Activated T-helper 17 cell treated with anti-CD3 and anti-CD28 coated beads, Interleukin-2, amount 50 U/mL, for 72 hours (primary cell): ENCODE results near the gene CAPN12. TPM values are rescaled to one million over a fixed set of nuclear protein-coding genes. Genes with fewer than 3 reads are reported as not detected.

ENCODE experiments used
- ATAC-seq: fragments of 150-1000 bp; cut with Tn5 transposase; replicated peaks from 2 replicates; pipeline ENCODE4 v1.10.0; 2021; ENCODE audit warnings: mild to moderate bottlenecking, moderate library complexity
- H3K27ac Mint-ChIP-seq: one replicate; pipeline ENCODE4 v1.8.0; 2022; ENCODE audit warnings: mixed read lengths
- H3K27me3 Mint-ChIP-seq: one replicate; pipeline ENCODE4 v1.8.0; 2022; ENCODE audit warnings: mixed read lengths
- H3K36me3 Mint-ChIP-seq: one replicate; pipeline ENCODE4 v1.8.0; 2022; ENCODE audit warnings: low read depth, mild to moderate bottlenecking, mixed read lengths
- H3K4me1 Mint-ChIP-seq: one replicate; pipeline ENCODE4 v1.8.0; 2022; ENCODE audit warnings: mixed read lengths
- H3K4me3 Mint-ChIP-seq: one replicate; pipeline ENCODE4 v1.8.0; 2022; ENCODE audit warnings: mild to moderate bottlenecking, mixed read lengths
- H3K9me3 Mint-ChIP-seq: one replicate; pipeline ENCODE4 v1.8.0; 2022; ENCODE audit warnings: mixed read lengths
- total RNA-seq, 2 donors: library from RNA; stranded (reverse); gene quantifications; one replicate each; pipeline ENCODE4 v1.2.3, GENCODE V29; 2022

CAPN12 gene
- total RNA-seq, 2 donors from 2014 or later = 3.8 to 75.3 TPM

- Mint-ChIP-seq H3K27me3 (no peaks in the 10 kb centered on the region), H3K4me3 (peak overlapping the region; percentile 80), H3K36me3 (peaks cover 20% of the 10 kb centered on the region), H3K9me3 (no peaks in the 10 kb centered on the region), H3K27ac (peak overlapping the region; percentile 61), H3K4me1 (peaks cover 25% of the 10 kb centered on the region)
- peak; percentile 37 for ATAC-seq
Measured at GRCh38 chr19:38736413-38737280, 7.6 kb downstream of the CAPN12 start.

GRCh38 chr19:38736036-38736412 is 8.2 kb downstream of the CAPN12 start:
- Mint-ChIP-seq H3K27me3 (no peaks in the 10 kb centered on the region), H3K27ac (no peak overlapping the region), H3K4me1 (peaks cover 25% of the 10 kb centered on the region), H3K4me3 (peak overlapping the region; percentile 80), H3K36me3 (peaks cover 24% of the 10 kb centered on the region), H3K9me3 (no peaks in the 10 kb centered on the region)
- peak; percentile 37 for ATAC-seq

- H3K9me3 Mint-ChIP-seq = no peaks in the 10 kb centered on the region
- no peak for ATAC-seq
- H3K36me3 Mint-ChIP-seq = peaks cover 30% of the 10 kb centered on the region
- H3K27me3 Mint-ChIP-seq = no peaks in the 10 kb centered on the region
- peak overlapping the region; percentile 88 for H3K27ac Mint-ChIP-seq
- peak overlapping the region; percentile 80 for H3K4me3 Mint-ChIP-seq
- H3K4me1 Mint-ChIP-seq = peaks cover 25% of the 10 kb centered on the region
Measured at GRCh38 chr19:38735257-38735686, 9.0 kb downstream of the CAPN12 start.

- no peaks in the 10 kb centered on the region for H3K9me3 Mint-ChIP-seq
- ATAC-seq = peak; percentile 9
- H3K4me3 Mint-ChIP-seq = peak overlapping the region; percentile 80
- no peaks in the 10 kb centered on the region for H3K27me3 Mint-ChIP-seq
- H3K36me3 Mint-ChIP-seq = peaks cover 36% of the 10 kb centered on the region
- peak overlapping the region; percentile 88 for H3K27ac Mint-ChIP-seq
- H3K4me1 Mint-ChIP-seq = peaks cover 27% of the 10 kb centered on the region
Measured at GRCh38 chr19:38734426-38735256, 9.6 kb downstream of the CAPN12 start.

- ATAC-seq = peak; percentile 65
- H3K27me3 Mint-ChIP-seq = no peaks in the 10 kb centered on the region
- peak overlapping the region; percentile 80 for H3K4me3 Mint-ChIP-seq
Measured at GRCh38 chr19:38734176-38734425, 10.2 kb downstream of the CAPN12 start.

GRCh38 chr19:38733493-38734175 is 10.6 kb downstream of the CAPN12 start:
- Mint-ChIP-seq H3K27ac (peak overlapping the region; percentile 88), H3K27me3 (no peaks in the 10 kb centered on the region), H3K36me3 (peaks cover 44% of the 10 kb centered on the region), H3K9me3 (no peaks in the 10 kb centered on the region), H3K4me3 (peak overlapping the region; percentile 80), H3K4me1 (peaks cover 24% of the 10 kb centered on the region)
- ATAC-seq = peak; percentile 33

More at GRCh38 chr19:38734176-38734425, 10.2 kb downstream of the CAPN12 start:
- Mint-ChIP-seq H3K9me3 (no peaks in the 10 kb centered on the region), H3K27ac (peak overlapping the region; percentile 88), H3K36me3 (peaks cover 40% of the 10 kb centered on the region), H3K4me1 (peaks cover 29% of the 10 kb centered on the region)

- H3K9me3 Mint-ChIP-seq = no peaks in the 10 kb centered on the region
- peaks cover 48% of the 10 kb centered on the region for H3K36me3 Mint-ChIP-seq
- ATAC-seq = no peak
- peak overlapping the region; percentile 88 for H3K27ac Mint-ChIP-seq
- H3K27me3 Mint-ChIP-seq = no peaks in the 10 kb centered on the region
- peak overlapping the region; percentile 80 for H3K4me3 Mint-ChIP-seq
- H3K4me1 Mint-ChIP-seq = peaks cover 21% of the 10 kb centered on the region
Measured at GRCh38 chr19:38733241-38733492, 11.1 kb downstream of the CAPN12 start.

GRCh38 chr19:38731654-38732301 is 12.5 kb downstream of the CAPN12 start:
- no peak overlapping the region for H3K4me3 Mint-ChIP-seq
- peak overlapping the region; percentile 88 for H3K27ac Mint-ChIP-seq
- no peaks in the 10 kb centered on the region for H3K27me3 Mint-ChIP-seq
- H3K36me3 Mint-ChIP-seq = peaks cover 57% of the 10 kb centered on the region
- H3K4me1 Mint-ChIP-seq = peaks cover 15% of the 10 kb centered on the region
- H3K9me3 Mint-ChIP-seq = no peaks in the 10 kb centered on the region
- ATAC-seq = no peak

GRCh38 chr19:38730731-38731589 is 13.3 kb downstream of the CAPN12 start:
- Mint-ChIP-seq H3K36me3 (peaks cover 65% of the 10 kb centered on the region), H3K27ac (peak overlapping the region; percentile 88), H3K4me1 (peaks cover 15% of the 10 kb centered on the region)

GRCh38 chr19:38730470-38730730 is 13.9 kb downstream of the CAPN12 start:
- Mint-ChIP-seq H3K36me3 (peaks cover 70% of the 10 kb centered on the region), H3K4me1 (peaks cover 15% of the 10 kb centered on the region), H3K27ac (peak overlapping the region; percentile 82), H3K27me3 (no peaks in the 10 kb centered on the region), H3K4me3 (no peak overlapping the region), H3K9me3 (no peaks in the 10 kb centered on the region)
- no peak for ATAC-seq

More at GRCh38 chr19:38730731-38731589, 13.3 kb downstream of the CAPN12 start:
- Mint-ChIP-seq H3K9me3 (no peaks in the 10 kb centered on the region), H3K4me3 (no peak overlapping the region), H3K27me3 (no peaks in the 10 kb centered on the region)
- ATAC-seq = no peak

- peak; percentile 68 for ATAC-seq
- Mint-ChIP-seq H3K36me3 (peaks cover 70% of the 10 kb centered on the region), H3K4me3 (no peak overlapping the region)
Measured at GRCh38 chr19:38729653-38730469, 14.4 kb downstream of the CAPN12 start.

GRCh38 chr19:38728752-38729541 is 15.3 kb downstream of the CAPN12 start:
- no peaks in the 10 kb centered on the region for H3K27me3 Mint-ChIP-seq
- peak overlapping the region; percentile 82 for H3K27ac Mint-ChIP-seq
- H3K4me1 Mint-ChIP-seq = peaks cover 12% of the 10 kb centered on the region
- no peak for ATAC-seq
- H3K9me3 Mint-ChIP-seq = no peaks in the 10 kb centered on the region
- no peak overlapping the region for H3K4me3 Mint-ChIP-seq
- H3K36me3 Mint-ChIP-seq = peaks cover 73% of the 10 kb centered on the region

More at GRCh38 chr19:38729653-38730469, 14.4 kb downstream of the CAPN12 start:
- Mint-ChIP-seq H3K27ac (peak overlapping the region; percentile 82), H3K4me1 (peaks cover 15% of the 10 kb centered on the region), H3K27me3 (no peaks in the 10 kb centered on the region), H3K9me3 (no peaks in the 10 kb centered on the region)
